HCT116 (cell line): ENCODE results near the gene GKN1.

Source experiments
- ELF1 ChIP-seq: IDR thresholded peaks from 2 replicates; pipeline ENCODE4 v1.6.1; 2012; ENCODE audit warnings: low read depth, borderline replicate concordance
- EZH2phosphoT487 ChIP-seq: fragments of 200-600 bp; IDR thresholded peaks from 2 replicates; pipeline ENCODE4 v1.6.1; 2018; ENCODE audit warnings: antibody characterized with exemption, borderline replicate concordance
- TF ChIP-seq, protein P1 (sequence below), 3 experiments: fragments of 200-600 bp in 1 of 3; sonication (generic) in 1 of 3; IDR thresholded peaks in 2 of 3; conservative IDR thresholded peaks in 1 of 3; 2 replicates each; pipeline ENCODE4 v1.5.1; 2012 to 2017; ENCODE audit warnings: low read depth in 2 of 3, low read length in 2 of 3, antibody characterized with exemption in 1 of 3, borderline replicate concordance in 1 of 3, control low read depth in 1 of 3, mild to moderate bottlenecking in 1 of 3, mixed read lengths in 1 of 3, mixed run types in 1 of 3, moderate library complexity in 1 of 3; ENCODE audit not compliant: insufficient read depth in 1 of 3
- TF ChIP-seq, protein P2 (sequence below): IDR thresholded peaks from 2 replicates; pipeline ENCODE4 v1.6.1; 2012

DNA sequence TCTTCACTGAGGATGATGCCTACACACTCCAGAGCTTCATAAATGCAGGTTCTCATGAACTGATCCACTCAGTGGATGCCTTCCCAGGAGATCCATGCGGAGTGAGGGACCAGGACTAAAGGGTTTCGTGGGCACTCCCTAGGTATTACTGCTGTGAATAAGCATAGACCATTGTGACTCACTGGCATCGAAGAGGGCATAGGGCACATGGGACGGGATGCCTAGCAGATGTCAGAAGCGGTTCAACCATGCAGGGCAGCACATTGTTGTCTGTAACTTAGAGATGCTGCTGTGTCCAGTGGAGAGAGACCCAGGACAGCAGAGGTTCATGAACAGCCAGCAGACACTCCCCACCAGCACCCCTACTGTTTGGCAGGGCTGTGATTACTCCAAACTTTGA lies 39.0 kb upstream of the GKN1 start:
- TF ChIP-seq ELF1 (no peak), EZH2phosphoT487 (no peak)
- TF ChIP-seq, protein P1, sequence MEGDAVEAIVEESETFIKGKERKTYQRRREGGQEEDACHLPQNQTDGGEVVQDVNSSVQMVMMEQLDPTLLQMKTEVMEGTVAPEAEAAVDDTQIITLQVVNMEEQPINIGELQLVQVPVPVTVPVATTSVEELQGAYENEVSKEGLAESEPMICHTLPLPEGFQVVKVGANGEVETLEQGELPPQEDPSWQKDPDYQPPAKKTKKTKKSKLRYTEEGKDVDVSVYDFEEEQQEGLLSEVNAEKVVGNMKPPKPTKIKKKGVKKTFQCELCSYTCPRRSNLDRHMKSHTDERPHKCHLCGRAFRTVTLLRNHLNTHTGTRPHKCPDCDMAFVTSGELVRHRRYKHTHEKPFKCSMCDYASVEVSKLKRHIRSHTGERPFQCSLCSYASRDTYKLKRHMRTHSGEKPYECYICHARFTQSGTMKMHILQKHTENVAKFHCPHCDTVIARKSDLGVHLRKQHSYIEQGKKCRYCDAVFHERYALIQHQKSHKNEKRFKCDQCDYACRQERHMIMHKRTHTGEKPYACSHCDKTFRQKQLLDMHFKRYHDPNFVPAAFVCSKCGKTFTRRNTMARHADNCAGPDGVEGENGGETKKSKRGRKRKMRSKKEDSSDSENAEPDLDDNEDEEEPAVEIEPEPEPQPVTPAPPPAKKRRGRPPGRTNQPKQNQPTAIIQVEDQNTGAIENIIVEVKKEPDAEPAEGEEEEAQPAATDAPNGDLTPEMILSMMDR (IDR thresholded peaks at IDR 0.05 in 2 of 3, conservative IDR thresholded peaks at IDR 0.05 in 1 of 3; ENCODE audit: borderline replicate concordance in 1 of 3, insufficient read depth in 1 of 3, low read depth in 2 of 3, low read length in 2 of 3), result no peak
- TF ChIP-seq, protein P2, sequence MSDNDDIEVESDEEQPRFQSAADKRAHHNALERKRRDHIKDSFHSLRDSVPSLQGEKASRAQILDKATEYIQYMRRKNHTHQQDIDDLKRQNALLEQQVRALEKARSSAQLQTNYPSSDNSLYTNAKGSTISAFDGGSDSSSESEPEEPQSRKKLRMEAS, result no peak
